ENCODE results near the gene RIOK3. TPM values are rescaled to one million over a fixed set of nuclear protein-coding genes. Genes with fewer than 3 reads are reported as not detected.

Gene RIOK3, protein sequence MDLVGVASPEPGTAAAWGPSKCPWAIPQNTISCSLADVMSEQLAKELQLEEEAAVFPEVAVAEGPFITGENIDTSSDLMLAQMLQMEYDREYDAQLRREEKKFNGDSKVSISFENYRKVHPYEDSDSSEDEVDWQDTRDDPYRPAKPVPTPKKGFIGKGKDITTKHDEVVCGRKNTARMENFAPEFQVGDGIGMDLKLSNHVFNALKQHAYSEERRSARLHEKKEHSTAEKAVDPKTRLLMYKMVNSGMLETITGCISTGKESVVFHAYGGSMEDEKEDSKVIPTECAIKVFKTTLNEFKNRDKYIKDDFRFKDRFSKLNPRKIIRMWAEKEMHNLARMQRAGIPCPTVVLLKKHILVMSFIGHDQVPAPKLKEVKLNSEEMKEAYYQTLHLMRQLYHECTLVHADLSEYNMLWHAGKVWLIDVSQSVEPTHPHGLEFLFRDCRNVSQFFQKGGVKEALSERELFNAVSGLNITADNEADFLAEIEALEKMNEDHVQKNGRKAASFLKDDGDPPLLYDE
- total RNA-seq = 100 to 1,000 TPM; 164 to 233 (median 182) TPM
- total RNA-seq (2013) = 129 TPM

DNA sequence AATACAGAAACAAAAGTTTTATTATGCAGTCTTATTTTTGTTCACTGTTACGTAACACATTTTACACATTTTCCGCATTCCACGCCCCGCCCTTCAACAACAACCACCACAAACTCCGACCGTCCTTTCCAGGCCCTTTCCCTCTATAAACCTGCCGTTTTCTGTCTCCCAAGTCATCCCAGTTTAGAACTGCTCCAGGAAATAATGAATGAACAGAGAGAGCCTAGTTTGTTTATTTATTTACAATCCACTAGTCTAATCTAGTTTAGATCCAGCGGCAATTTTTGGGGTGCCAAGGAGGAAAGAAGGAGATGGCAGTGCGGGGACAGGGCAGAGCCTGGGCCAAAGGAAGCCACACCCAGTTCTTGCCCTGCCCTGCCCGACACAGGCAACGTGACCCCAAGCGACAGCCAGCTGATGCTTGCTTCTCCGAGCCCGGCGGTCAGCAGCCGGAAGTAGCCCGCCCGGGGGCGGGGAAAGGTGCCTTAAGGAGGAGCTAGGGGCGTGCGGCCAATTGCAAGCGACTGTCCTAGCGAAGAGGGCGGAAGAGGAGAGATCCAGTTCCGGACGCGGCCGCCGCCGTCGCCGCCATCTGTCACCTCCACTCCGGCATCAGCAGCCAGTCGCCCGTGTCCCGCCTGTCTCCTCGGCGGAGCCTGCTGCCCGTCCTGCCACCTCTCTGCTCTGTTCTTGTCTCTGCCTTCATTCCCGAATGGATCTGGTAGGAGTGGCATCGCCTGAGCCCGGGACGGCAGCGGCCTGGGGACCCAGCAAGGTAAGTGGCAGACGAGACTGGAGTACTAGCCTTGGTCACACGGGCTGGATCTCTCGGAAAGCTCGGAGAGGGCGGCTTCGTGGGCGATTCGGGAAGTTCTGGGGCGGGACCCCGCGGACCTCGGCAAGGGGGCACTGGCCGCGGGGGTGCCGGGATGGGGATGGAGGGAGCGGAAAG, at the start of gene RIOK3:
Gene RIOK3 (plus strand): TSS at position 560 of the 952 bp plus-strand sequence. CDS start 153 bp downstream, at position 713.
- Mint-ChIP-seq H3K27ac (peak within 1 kb of the TSS; percentile 86 to 91), H3K4me3 (peak within 1 kb of the TSS; percentile 98), H3K9me3 (no peaks in the 10 kb centered on the region), H3K36me3 (no peaks in the 10 kb centered on the region), H3K27me3 (ENCODE audit: low read depth in 2 of 2) (no peaks in the 10 kb centered on the region), H3K4me1 (peaks cover 39 to 47% of the 10 kb centered on the region in 2 donors)
- TF ChIP-seq, protein P1, sequence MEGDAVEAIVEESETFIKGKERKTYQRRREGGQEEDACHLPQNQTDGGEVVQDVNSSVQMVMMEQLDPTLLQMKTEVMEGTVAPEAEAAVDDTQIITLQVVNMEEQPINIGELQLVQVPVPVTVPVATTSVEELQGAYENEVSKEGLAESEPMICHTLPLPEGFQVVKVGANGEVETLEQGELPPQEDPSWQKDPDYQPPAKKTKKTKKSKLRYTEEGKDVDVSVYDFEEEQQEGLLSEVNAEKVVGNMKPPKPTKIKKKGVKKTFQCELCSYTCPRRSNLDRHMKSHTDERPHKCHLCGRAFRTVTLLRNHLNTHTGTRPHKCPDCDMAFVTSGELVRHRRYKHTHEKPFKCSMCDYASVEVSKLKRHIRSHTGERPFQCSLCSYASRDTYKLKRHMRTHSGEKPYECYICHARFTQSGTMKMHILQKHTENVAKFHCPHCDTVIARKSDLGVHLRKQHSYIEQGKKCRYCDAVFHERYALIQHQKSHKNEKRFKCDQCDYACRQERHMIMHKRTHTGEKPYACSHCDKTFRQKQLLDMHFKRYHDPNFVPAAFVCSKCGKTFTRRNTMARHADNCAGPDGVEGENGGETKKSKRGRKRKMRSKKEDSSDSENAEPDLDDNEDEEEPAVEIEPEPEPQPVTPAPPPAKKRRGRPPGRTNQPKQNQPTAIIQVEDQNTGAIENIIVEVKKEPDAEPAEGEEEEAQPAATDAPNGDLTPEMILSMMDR (IDR thresholded peaks at IDR 0.05) = no peak
- H3K4me1 ChIP-seq (ENCODE audit: control insufficient read depth, insufficient read depth, low read length) = peaks cover 10% of the 10 kb centered on the region
- H3K27ac ChIP-seq (ENCODE audit: low read length) = peak within 1 kb of the TSS; percentile 81
- under 1% methylated on average over 59 of the region's 60 CpGs for whole genome bisulfite sequencing (ENCODE audit: insufficient coverage)
- intact Hi-C loops (cut with micrococcal nuclease) = loop anchor here (1.0 to 2.0 kb wide), 2 partner anchors 15 to 50 kb away; partner anchors contain the start of gene RMC1
- H3K9me3 ChIP-seq (ENCODE audit: control insufficient read depth, insufficient read depth, low read length) = no peaks in the 10 kb centered on the region
- H3K4me3 ChIP-seq (ENCODE audit: low read length) = peak within 1 kb of the TSS; percentile 85
- peak; percentile 92 for DNase-seq
- H3K27me3 ChIP-seq (ENCODE audit: control insufficient read depth, insufficient read depth, low read length) = no peaks in the 10 kb centered on the region
- no peaks in the 10 kb centered on the region for H3K36me3 ChIP-seq (ENCODE audit: control insufficient read depth, insufficient read depth, low read length)
- peak; percentile 94 to 99 (median 97) for ATAC-seq

GRCh38 chr18:23403310-23403709, 49.8 kb upstream of the RIOK3 start:
- Mint-ChIP-seq H3K4me1 (peaks cover 17 to 25% of the 10 kb centered on the region in 2 donors), H3K9me3 (no peaks in the 10 kb centered on the region), H3K27me3 (ENCODE audit: low read depth in 2 of 2) (no peaks in the 10 kb centered on the region), H3K4me3 (no peak overlapping the region), H3K36me3 (no peaks in the 10 kb centered on the region), H3K27ac (no peak overlapping the region)
- TF ChIP-seq, protein P1 (IDR thresholded peaks at IDR 0.05) = no peak
- Histone ChIP-seq H3K27me3 (ENCODE audit: control insufficient read depth, insufficient read depth, low read length) (no peaks in the 10 kb centered on the region), H3K4me3 (ENCODE audit: low read length) (no peak overlapping the region), H3K4me1 (ENCODE audit: control insufficient read depth, insufficient read depth, low read length) (peaks cover 7% of the 10 kb centered on the region), H3K9me3 (ENCODE audit: control insufficient read depth, insufficient read depth, low read length) (no peaks in the 10 kb centered on the region), H3K36me3 (ENCODE audit: control insufficient read depth, insufficient read depth, low read length) (no peaks in the 10 kb centered on the region), H3K27ac (ENCODE audit: low read length) (no peak overlapping the region)
- no peak for ATAC-seq
- no peak for DNase-seq
- intact Hi-C loops (cut with micrococcal nuclease) = no loop called here
- 96% methylated on average over 8 of the region's 8 CpGs for WGBS (ENCODE audit: insufficient coverage)

GRCh38 chr18:23405636-23406035, 47.5 kb upstream of the RIOK3 start:
- TF ChIP-seq, protein P1 (IDR thresholded peaks at IDR 0.05) = no peak
- Histone ChIP-seq H3K9me3 (ENCODE audit: control insufficient read depth, insufficient read depth, low read length) (no peaks in the 10 kb centered on the region), H3K27me3 (ENCODE audit: control insufficient read depth, insufficient read depth, low read length) (no peaks in the 10 kb centered on the region), H3K27ac (ENCODE audit: low read length) (no peak overlapping the region), H3K4me3 (ENCODE audit: low read length) (no peak overlapping the region), H3K36me3 (ENCODE audit: control insufficient read depth, insufficient read depth, low read length) (no peaks in the 10 kb centered on the region), H3K4me1 (ENCODE audit: control insufficient read depth, insufficient read depth, low read length) (no peaks in the 10 kb centered on the region)
- Mint-ChIP-seq H3K36me3 (no peaks in the 10 kb centered on the region), H3K4me3 (no peak overlapping the region), H3K27ac (no peak overlapping the region), H3K4me1 (peaks cover 6 to 13% of the 10 kb centered on the region in 2 donors), H3K9me3 (no peaks in the 10 kb centered on the region), H3K27me3 (ENCODE audit: low read depth in 2 of 2) (no peaks in the 10 kb centered on the region)
- ATAC-seq (no peak), DNase-seq (no peak)
- intact Hi-C loops (cut with micrococcal nuclease) = no loop called here
- 100% methylated on average over 1 of the region's 1 CpG for WGBS (ENCODE audit: insufficient coverage)
